ENCODE measurements around the gene OR2T10.
"Not testable (repeated sequence)": the region's sequence is repeated elsewhere in the genome, so short reads cannot be mapped to it uniquely, and the experiment has no call there.

OR2T10 gene

DNA sequence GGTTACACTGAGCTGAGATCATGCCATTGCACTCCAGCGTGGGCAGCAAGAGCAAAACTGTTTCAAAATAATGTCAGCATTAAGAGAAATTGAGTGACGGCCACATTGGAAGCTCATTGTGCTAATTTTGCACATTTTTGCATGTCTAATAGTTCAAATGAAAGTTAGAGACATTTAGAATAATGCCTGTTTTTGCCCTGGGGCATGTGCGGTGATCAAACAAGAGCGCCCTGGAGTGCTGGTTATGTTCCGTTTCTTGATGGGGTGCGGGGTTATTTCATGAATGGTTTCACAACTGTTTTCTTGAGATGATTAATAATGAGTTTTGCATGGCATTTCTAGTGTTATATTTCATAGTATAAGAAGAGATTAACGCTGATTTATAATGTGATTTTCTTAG, 24.3 kb upstream of the OR2T10 start:
- Mint-ChIP-seq H3K4me1 (ENCODE audit: low read depth) (peaks cover 4% of the 10 kb centered on the region), H3K4me3 (no peak overlapping the region), H3K36me3 (ENCODE audit: low read depth) (no peaks in the 10 kb centered on the region), H3K9me3 (no peaks in the 10 kb centered on the region), H3K27ac (no peak overlapping the region), H3K27me3 (ENCODE audit: low read depth) (no peaks in the 10 kb centered on the region)
- DNase-seq (ENCODE audit: low spot score) = no peak

DNA sequence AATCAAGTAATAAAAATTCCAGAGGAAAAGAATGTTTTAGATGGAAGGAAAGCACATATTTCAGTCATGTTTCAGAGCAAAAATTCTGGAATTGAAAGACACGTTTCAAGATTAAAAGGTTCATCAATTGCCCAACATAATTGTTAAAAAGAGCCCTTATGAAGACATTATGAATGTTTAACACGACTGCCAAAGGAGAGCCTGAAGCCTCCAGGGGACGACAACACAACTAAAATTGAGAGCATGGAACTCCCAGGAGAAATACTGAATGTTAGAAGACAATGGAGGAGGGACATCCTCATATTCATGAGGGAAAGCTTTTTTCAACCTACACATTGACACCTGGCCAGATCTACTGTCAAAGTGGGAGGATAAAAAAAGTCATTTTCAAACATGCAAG, 21.4 kb upstream of the OR2T10 start:
- Mint-ChIP-seq H3K27ac (no peak overlapping the region), H3K4me1 (ENCODE audit: low read depth) (peaks cover 6% of the 10 kb centered on the region), H3K27me3 (ENCODE audit: low read depth) (no peaks in the 10 kb centered on the region), H3K9me3 (no peaks in the 10 kb centered on the region), H3K36me3 (ENCODE audit: low read depth) (no peaks in the 10 kb centered on the region), H3K4me3 (no peak overlapping the region)
- DNase-seq (ENCODE audit: low spot score) = no peak

DNA sequence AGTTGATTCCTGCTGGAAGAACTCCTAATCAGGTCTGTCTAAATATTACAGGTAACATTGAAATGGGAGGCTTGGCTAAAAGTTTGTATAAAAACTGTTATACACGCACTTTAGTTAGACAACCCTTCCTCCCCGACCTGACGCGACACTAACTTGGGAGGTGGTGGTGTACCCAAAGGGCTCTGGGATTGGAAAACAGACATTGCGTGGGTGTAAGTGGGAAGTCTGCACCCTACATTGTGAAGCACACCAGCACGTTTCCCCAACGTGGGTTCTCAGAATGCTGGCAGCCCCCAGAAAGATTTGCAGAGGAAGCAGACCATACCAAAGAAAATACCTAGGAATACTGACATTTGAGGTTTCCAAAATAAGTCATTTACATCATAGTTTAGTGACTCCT, 20.6 kb upstream of the OR2T10 start:
- Mint-ChIP-seq H3K4me1 (ENCODE audit: low read depth) (peaks cover 10% of the 10 kb centered on the region), H3K27me3 (ENCODE audit: low read depth) (no peaks in the 10 kb centered on the region), H3K4me3 (no peak overlapping the region), H3K36me3 (ENCODE audit: low read depth) (no peaks in the 10 kb centered on the region), H3K9me3 (no peaks in the 10 kb centered on the region), H3K27ac (no peak overlapping the region)
- no peak for DNase-seq (ENCODE audit: low spot score)

DNA sequence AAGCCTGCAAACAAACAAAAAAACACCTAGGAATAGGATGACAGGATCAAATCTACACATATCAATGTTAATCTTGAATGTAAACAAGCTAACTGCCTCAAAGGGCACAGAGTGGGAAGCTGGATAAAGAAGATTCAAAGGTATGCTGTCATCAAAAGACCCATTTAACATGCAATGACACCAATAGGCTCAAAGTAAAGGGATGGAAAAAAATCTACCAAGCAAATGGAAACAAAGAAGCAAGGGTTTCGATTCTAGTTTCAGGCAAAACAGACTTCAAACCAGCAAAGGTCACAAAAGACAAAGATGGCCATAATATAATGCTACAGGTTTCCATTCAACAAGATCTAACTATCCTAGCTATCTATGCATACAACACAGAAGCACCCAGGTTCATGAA, 16.2 kb upstream of the OR2T10 start:
- peaks cover 10% of the 10 kb centered on the region for H3K4me1 Mint-ChIP-seq (ENCODE audit: low read depth)
- H3K9me3 Mint-ChIP-seq = no peaks in the 10 kb centered on the region
- no peaks in the 10 kb centered on the region for H3K36me3 Mint-ChIP-seq (ENCODE audit: low read depth)
- DNase-seq (ENCODE audit: low spot score) = no peak
- H3K27ac Mint-ChIP-seq = no peak overlapping the region
- H3K27me3 Mint-ChIP-seq (ENCODE audit: low read depth) = no peaks in the 10 kb centered on the region
- no peak overlapping the region for H3K4me3 Mint-ChIP-seq

DNA sequence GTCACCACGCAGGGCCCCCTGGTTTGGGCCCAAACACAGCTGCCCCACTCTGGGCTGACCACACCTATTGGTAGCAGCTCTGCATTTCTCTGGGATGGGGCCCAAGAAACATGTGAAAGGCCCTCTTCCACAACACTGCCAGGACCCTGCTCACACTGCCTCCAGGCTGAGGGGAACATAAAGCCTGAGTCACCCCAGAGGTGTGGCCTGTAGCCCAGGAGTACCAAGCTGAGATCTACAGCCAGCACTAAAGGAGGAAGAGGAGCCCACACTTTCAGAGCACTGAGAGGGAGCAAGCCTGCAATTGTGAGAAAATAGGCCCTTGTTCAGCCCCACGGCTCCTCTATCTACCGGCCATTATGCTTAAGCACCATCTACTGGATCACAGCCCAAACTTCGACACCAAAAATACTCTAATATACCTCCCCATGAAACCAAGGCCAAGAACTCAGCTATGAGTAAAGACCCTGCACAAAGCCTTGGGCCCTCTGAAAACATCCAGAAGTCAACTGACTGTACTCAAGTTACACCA, 14.4 kb upstream of the OR2T10 start:
- H3K36me3 Mint-ChIP-seq (ENCODE audit: low read depth) = no peaks in the 10 kb centered on the region
- no peak overlapping the region for H3K4me3 Mint-ChIP-seq
- no peak for DNase-seq (ENCODE audit: low spot score)
- H3K9me3 Mint-ChIP-seq = no peaks in the 10 kb centered on the region
- peaks cover 8% of the 10 kb centered on the region for H3K4me1 Mint-ChIP-seq (ENCODE audit: low read depth)
- H3K27me3 Mint-ChIP-seq (ENCODE audit: low read depth) = no peaks in the 10 kb centered on the region
- H3K27ac Mint-ChIP-seq = no peak overlapping the region

DNA sequence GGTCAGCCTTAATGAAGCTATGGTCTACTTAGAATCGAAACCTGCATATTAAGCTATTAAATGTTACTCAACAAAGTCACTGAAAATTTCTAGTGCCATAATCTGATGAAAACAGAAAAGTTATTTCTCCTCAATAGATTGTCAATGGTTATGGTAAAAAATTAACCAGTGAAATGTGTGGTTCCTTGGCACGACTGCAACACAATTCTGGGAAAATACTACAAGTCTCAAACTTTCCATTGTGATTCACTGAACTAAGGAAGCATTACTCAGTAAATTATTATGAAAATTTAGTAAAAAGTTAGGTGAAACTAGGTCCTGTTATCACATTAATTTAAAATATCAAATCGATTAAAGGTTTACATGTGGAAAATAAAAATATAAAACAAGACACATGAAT, 12.8 kb upstream of the OR2T10 start:
- no peak overlapping the region for H3K4me3 Mint-ChIP-seq
- H3K4me1 Mint-ChIP-seq (ENCODE audit: low read depth) = peaks cover 8% of the 10 kb centered on the region
- H3K27ac Mint-ChIP-seq = no peak overlapping the region
- H3K27me3 Mint-ChIP-seq (ENCODE audit: low read depth) = no peaks in the 10 kb centered on the region
- no peaks in the 10 kb centered on the region for H3K9me3 Mint-ChIP-seq
- no peaks in the 10 kb centered on the region for H3K36me3 Mint-ChIP-seq (ENCODE audit: low read depth)
- DNase-seq (ENCODE audit: low spot score) = no peak

DNA sequence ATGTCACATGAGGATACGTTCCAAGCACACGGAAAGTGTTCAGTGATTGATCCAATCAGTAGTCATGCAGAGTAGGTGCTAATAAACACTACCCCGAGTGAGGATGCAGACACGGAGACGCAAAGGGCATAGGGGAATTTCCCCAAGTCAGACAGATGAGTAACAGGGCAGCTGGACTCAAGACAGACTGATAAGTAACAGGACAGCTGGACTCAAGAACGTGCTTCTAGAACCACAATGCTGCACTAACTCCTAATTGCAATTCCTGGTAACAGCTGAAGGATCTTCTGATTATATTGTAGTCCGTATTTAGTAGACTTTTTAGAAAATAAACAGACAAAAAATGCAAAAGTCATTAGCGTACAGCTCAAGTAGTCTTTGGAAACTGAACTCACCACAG, 1.9 kb upstream of the OR2T10 start:
- Mint-ChIP-seq H3K36me3 (ENCODE audit: low read depth) (no peaks in the 10 kb centered on the region), H3K27me3 (ENCODE audit: low read depth) (no peaks in the 10 kb centered on the region), H3K9me3 (no peaks in the 10 kb centered on the region), H3K27ac (no peak overlapping the region), H3K4me3 (no peak overlapping the region), H3K4me1 (ENCODE audit: low read depth) (peaks cover 4% of the 10 kb centered on the region)
- no peak for DNase-seq (ENCODE audit: low spot score)

DNA sequence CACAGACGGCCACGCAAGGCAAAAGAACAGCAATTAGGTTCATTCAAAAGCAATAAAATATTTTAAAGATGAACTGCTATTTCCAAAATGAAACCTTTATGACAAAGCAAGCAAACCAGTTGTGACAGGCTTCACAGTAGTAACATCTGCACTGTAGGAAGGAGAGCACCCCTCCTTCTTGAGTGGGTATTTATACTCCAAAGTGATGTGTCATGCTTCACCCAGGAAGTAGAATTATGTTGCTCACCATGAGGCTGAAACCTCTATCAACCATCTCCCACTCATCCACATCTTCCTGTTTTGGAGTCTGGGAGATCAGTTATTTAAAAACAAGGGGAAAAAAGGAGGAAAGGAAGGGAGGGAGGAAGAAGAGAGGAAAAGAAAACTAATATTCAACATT, 885 bp downstream of the OR2T10 start:
- Mint-ChIP-seq H3K4me1 (ENCODE audit: low read depth) (peaks cover 4% of the 10 kb centered on the region), H3K9me3 (no peaks in the 10 kb centered on the region), H3K27ac (no peak overlapping the region), H3K27me3 (ENCODE audit: low read depth) (no peaks in the 10 kb centered on the region), H3K4me3 (no peak overlapping the region), H3K36me3 (ENCODE audit: low read depth) (no peaks in the 10 kb centered on the region)
- DNase-seq (ENCODE audit: low spot score) = no peak

DNA sequence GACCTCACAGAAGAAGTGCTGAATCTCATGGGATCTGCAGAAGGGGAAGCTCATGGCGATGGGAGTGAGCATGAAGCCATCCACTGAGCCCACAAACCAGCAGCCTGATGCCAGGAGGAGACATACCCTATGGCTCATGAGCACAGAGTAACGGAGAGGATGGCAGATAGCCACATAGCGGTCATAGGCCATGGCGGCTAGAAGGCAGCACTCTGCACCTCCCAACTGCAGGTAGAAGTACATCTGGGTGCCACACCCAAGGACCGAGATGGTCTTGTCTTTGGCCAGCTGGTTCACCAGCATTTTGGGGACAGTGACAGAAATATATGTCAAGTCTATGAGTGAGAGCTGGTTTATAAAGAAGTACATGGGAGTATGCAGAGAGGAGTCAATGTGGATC, 4.3 kb downstream of the OR2T10 start:
- Mint-ChIP-seq H3K27me3 (ENCODE audit: low read depth) (no peaks in the 10 kb centered on the region), H3K27ac (no peak overlapping the region), H3K36me3 (ENCODE audit: low read depth) (no peaks in the 10 kb centered on the region), H3K4me1 (ENCODE audit: low read depth) (peaks cover 4% of the 10 kb centered on the region), H3K9me3 (no peaks in the 10 kb centered on the region), H3K4me3 (no peak overlapping the region)
- DNase-seq (ENCODE audit: low spot score) = no peak

DNA sequence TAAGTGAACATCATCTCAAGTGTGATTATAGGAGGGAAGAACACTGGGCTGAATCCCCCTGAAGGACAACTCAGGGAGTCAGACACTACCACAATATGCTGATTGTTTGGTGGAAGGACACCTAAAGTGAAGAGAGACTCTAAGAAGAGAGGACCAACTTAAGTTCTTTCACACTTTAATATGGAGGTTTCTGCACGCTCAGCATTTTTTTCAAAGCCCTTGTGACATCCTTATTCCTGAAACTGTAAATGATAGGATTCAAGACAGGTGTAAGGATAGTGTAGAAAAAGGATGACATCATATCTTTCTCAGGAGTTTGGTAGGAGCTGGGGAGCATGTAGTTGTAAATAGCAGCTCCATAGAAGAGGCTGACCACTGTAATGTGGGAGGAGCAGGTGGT, 4.8 kb downstream of the OR2T10 start:
- Mint-ChIP-seq H3K4me3 (no peak overlapping the region), H3K27ac (no peak overlapping the region), H3K27me3 (ENCODE audit: low read depth) (no peaks in the 10 kb centered on the region), H3K9me3 (no peaks in the 10 kb centered on the region), H3K36me3 (ENCODE audit: low read depth) (no peaks in the 10 kb centered on the region), H3K4me1 (ENCODE audit: low read depth) (peaks cover 4% of the 10 kb centered on the region)
- no peak for DNase-seq (ENCODE audit: low spot score)

DNA sequence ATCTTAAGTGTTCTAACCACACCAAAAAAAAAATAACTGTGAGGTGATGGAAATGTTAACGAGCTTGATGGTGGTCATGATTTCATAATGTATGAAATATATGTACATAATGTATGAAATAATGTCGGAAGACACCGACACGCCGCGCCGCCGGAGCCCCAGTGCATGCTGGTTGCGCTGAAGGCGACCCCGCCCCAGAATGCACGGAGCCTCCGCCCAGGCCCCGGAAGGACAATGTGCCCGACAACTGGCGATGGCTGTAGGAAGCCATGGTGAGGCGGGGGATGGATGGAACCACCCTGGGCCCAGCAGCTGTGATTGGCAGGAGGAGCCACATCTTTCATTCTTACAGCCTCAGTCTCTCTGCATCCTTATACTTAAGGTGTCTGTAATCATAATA, 7.4 kb downstream of the OR2T10 start:
- Mint-ChIP-seq H3K27me3 (ENCODE audit: low read depth) (no peaks in the 10 kb centered on the region), H3K4me1 (ENCODE audit: low read depth) (peaks cover 5% of the 10 kb centered on the region)

DNA sequence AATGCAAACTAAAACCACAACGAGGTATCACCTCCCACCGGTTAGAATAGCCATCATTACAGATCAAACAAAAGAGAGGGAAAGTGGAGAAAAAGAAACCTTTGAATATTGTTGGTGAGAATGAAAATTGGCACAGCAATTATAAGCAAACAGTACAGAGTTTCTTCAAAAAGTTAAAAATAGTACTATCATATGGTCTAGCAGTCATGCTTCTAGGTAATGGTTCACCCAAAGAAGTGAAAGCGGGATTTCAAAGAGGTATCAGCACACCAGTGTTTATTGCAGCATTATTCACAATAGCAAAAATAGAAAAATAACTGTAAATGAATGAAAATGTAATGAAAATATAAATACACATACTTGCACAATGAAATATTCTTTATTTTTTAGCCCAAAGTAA, 8.2 kb downstream of the OR2T10 start:
- Mint-ChIP-seq H3K27me3 (ENCODE audit: low read depth) (no peaks in the 10 kb centered on the region), H3K4me3 (no peak overlapping the region), H3K4me1 (ENCODE audit: low read depth) (peaks cover 9% of the 10 kb centered on the region), H3K36me3 (ENCODE audit: low read depth) (no peaks in the 10 kb centered on the region), H3K27ac (no peak overlapping the region), H3K9me3 (no peaks in the 10 kb centered on the region)
- no peak for DNase-seq (ENCODE audit: low spot score)

More for the DNA sequence above, 7.4 kb downstream of the OR2T10 start:
- no peaks in the 10 kb centered on the region for H3K36me3 Mint-ChIP-seq (ENCODE audit: low read depth)
- H3K27ac Mint-ChIP-seq = no peak overlapping the region
- DNase-seq (ENCODE audit: low spot score) = no peak
- H3K9me3 Mint-ChIP-seq = no peaks in the 10 kb centered on the region
- no peak overlapping the region for H3K4me3 Mint-ChIP-seq

DNA sequence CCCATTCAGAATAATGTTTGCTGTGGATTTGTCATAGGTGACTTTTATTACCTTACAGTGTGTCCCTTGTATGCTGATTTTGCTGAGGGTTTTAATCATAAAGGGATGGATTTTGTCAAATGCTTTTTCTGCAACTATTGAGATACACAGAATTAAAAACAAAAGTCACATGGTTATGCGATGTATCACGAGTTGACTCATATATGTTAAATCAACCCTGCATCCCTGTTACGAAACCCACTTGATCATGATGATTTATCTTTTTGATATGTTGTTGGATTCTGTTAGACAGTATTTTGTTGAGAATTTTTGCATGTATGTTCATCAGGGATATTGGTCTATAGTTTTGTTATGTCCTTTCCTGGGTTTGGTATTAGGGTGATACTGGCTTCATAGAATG, 12.2 kb downstream of the OR2T10 start:
- Mint-ChIP-seq H3K4me3 (no peak overlapping the region), H3K4me1 (ENCODE audit: low read depth) (peaks cover 11% of the 10 kb centered on the region), H3K27me3 (ENCODE audit: low read depth) (no peaks in the 10 kb centered on the region), H3K27ac (no peak overlapping the region), H3K36me3 (ENCODE audit: low read depth) (no peaks in the 10 kb centered on the region), H3K9me3 (no peaks in the 10 kb centered on the region)
- no peak for DNase-seq (ENCODE audit: low spot score)

DNA sequence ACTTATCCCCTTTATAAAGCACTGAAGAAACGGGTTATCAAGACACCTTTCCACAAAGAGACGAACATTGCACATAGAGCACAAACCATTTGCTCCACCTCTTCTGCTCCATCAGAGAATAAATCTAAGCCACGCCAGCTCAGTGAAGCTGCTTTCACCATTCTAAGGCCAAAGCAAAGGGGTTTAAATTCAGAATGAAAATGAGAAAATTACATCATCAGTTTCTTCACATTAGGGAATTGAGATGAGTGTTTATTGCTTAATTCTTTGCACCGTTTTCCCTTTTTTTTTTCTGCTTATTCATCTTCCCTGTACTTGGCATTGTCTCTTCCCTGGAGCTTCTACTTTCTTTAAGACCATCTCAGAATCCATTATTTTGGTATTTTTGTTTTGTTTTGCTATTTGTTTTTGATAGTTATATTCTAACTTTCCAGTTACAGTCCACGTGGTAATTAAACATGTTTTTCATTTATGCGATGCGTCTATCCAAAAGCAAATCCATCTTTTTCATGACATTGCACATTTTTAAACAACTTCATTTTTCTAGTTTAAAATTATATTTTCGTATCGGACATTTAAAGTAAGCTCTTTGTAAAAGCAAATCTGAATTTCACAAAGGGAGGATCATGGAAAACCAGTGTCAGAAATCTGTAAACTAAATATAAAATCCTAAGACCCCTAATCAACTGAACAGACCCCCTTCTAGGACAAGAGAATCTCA, 21.1 kb downstream of the OR2T10 start:
- peaks cover 5% of the 10 kb centered on the region for H3K9me3 Mint-ChIP-seq
- H3K27ac Mint-ChIP-seq = no peak overlapping the region
- no peaks in the 10 kb centered on the region for H3K36me3 Mint-ChIP-seq (ENCODE audit: low read depth)
- no peak overlapping the region for H3K4me3 Mint-ChIP-seq
- peaks cover 8% of the 10 kb centered on the region for H3K4me1 Mint-ChIP-seq (ENCODE audit: low read depth)
- no peak for DNase-seq (ENCODE audit: low spot score)
- H3K27me3 Mint-ChIP-seq (ENCODE audit: low read depth) = peaks cover 2% of the 10 kb centered on the region

DNA sequence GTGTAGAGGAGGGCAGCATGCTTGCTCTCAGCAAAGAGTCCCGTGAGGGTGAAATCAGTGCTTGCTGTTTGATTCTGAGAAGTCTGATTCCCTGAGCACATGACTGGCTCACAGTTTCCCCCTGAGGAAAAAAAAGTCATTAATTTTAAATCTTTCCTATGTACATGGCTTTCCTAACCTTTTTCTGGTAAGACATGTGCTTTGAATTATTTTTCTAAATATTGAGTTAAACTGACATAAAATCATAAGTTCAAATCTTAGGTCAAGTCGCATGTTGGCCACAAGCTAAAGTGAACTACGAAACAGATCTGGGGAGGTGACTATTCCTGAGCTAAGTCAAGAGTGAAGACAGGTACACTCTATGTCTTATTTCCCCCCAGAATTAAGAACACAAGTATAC, 22.8 kb downstream of the OR2T10 start, which contains the start of gene OR2T34:
Gene OR2T34 (minus strand): TSS at position 101 of the 400 bp plus-strand sequence. CDS start 0 bp downstream, at position 101.
- not testable (repeated sequence) for DNase-seq (ENCODE audit: low spot score); H3K27ac Mint-ChIP-seq; H3K4me1 Mint-ChIP-seq (ENCODE audit: low read depth); H3K4me3 Mint-ChIP-seq; H3K27me3 Mint-ChIP-seq (ENCODE audit: low read depth); H3K9me3 Mint-ChIP-seq; H3K36me3 Mint-ChIP-seq (ENCODE audit: low read depth)

All from T-helper 2 cell treated with Interferon-gamma antibody and Interleukin-4, amounts not matched to agents 5 μg/mL and 100 μg/mL, for 36 hours (primary cell).